ENCODE data around the gene ZNF296.

- TF ChIP-seq, protein P1, sequence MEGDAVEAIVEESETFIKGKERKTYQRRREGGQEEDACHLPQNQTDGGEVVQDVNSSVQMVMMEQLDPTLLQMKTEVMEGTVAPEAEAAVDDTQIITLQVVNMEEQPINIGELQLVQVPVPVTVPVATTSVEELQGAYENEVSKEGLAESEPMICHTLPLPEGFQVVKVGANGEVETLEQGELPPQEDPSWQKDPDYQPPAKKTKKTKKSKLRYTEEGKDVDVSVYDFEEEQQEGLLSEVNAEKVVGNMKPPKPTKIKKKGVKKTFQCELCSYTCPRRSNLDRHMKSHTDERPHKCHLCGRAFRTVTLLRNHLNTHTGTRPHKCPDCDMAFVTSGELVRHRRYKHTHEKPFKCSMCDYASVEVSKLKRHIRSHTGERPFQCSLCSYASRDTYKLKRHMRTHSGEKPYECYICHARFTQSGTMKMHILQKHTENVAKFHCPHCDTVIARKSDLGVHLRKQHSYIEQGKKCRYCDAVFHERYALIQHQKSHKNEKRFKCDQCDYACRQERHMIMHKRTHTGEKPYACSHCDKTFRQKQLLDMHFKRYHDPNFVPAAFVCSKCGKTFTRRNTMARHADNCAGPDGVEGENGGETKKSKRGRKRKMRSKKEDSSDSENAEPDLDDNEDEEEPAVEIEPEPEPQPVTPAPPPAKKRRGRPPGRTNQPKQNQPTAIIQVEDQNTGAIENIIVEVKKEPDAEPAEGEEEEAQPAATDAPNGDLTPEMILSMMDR (conservative IDR thresholded peaks at IDR 0.05) = no peak
- no peak for TF ChIP-seq EZH2 (IDR thresholded peaks at IDR 0.05; ENCODE audit: low read depth)
Measured at GRCh38 chr19:45103508-45104319, 27.4 kb upstream of the ZNF296 start.

All from PC-9 (cell line).